Activated T-helper 1 cell treated with anti-CD3 and anti-CD28 coated beads, Interleukin-12 subunit alpha, Interleukin-12 subunit beta, Interleukin-2, Interleukin-4 antibody, amounts not matched to agents 30 ng/mL and 10 ng/mL and 1 ng/mL, durations not matched to agents 14 hours and 24 hours and 36 hours (primary cell): ENCODE results near the gene PERM1. TPM values are rescaled to one million over a fixed set of nuclear protein-coding genes. Genes with fewer than 3 reads are reported as not detected.
A peak's percentile ranks its signal among the peaks of the same experiment; 100 is the strongest.
"Not testable (repeated sequence)": the region's sequence is repeated elsewhere in the genome, so short reads cannot be mapped to it uniquely, and the experiment has no call there.

ENCODE experiments used
- DNase-seq: peaks from one replicate; pipeline ENCODE4 v3.0.0; 2021; ENCODE audit warnings: low spot score
- H3K27ac Mint-ChIP-seq: one replicate; pipeline ENCODE4 v1.8.0; 2021; ENCODE audit warnings: mild to moderate bottlenecking, mixed read lengths
- H3K27me3 Mint-ChIP-seq: one replicate; pipeline ENCODE4 v1.8.0; 2022; ENCODE audit warnings: mild to moderate bottlenecking, moderate library complexity, mixed read lengths; ENCODE audit not compliant: insufficient read depth
- H3K36me3 Mint-ChIP-seq: one replicate; pipeline ENCODE4 v1.8.0; 2021; ENCODE audit warnings: low read depth, mixed read lengths
- H3K4me1 Mint-ChIP-seq: one replicate; pipeline ENCODE4 v1.8.0; 2021; ENCODE audit warnings: low read depth, mixed read lengths
- H3K4me3 Mint-ChIP-seq: one replicate; pipeline ENCODE4 v1.8.0; 2021; ENCODE audit warnings: mild to moderate bottlenecking, moderate library complexity, mixed read lengths
- H3K9me3 Mint-ChIP-seq: one replicate; pipeline ENCODE4 v1.8.0; 2021; ENCODE audit warnings: mixed read lengths
- intact Hi-C: fragments of 100-400 bp; cut with micrococcal nuclease; formaldehyde crosslinking; loops from one replicate; pipeline ENCODE4 v1.15.1; 2024
- total RNA-seq: library from RNA; stranded (reverse); gene quantifications from 2 replicates; pipeline ENCODE4 v1.2.3, GENCODE V29; 2022

PERM1 gene
- total RNA-seq, 1 donor from 2014 or later = not detected

GRCh38 chr1:997993-998744 lies 16.3 kb upstream of the PERM1 start:
- Mint-ChIP-seq H3K4me3 (no peak overlapping the region), H3K27ac (no peak overlapping the region), H3K27me3 (peaks cover 31% of the 10 kb centered on the region)

GRCh38 chr1:997713-997992 lies 15.8 kb upstream of the PERM1 start:
- Mint-ChIP-seq H3K4me1 (peaks cover 2% of the 10 kb centered on the region), H3K36me3 (no peaks in the 10 kb centered on the region), H3K27ac (no peak overlapping the region), H3K27me3 (peaks cover 27% of the 10 kb centered on the region), H3K9me3 (peaks cover under 1% of the 10 kb centered on the region), H3K4me3 (no peak overlapping the region)
- intact Hi-C loops = no loop called here
- DNase-seq = no peak

More at GRCh38 chr1:997993-998744, 16.3 kb upstream of the PERM1 start:
- Mint-ChIP-seq H3K9me3 (no peaks in the 10 kb centered on the region), H3K36me3 (no peaks in the 10 kb centered on the region), H3K4me1 (no peaks in the 10 kb centered on the region)
- intact Hi-C loops = no loop called here
- no peak for DNase-seq

- Mint-ChIP-seq H3K27ac (peak overlapping the region; percentile 48), H3K4me1 (peaks cover 5% of the 10 kb centered on the region), H3K36me3 (no peaks in the 10 kb centered on the region), H3K27me3 (peaks cover 21% of the 10 kb centered on the region), H3K4me3 (no peak overlapping the region), H3K9me3 (peaks cover 4% of the 10 kb centered on the region)
- no peak for DNase-seq
- intact Hi-C loops = no loop called here
These were observed 15.2 kb upstream of the PERM1 start for GRCh38 chr1:996851-997712.

GRCh38 chr1:995665-996633 lies 14.1 kb upstream of the PERM1 start:
- H3K9me3 Mint-ChIP-seq = peaks cover 10% of the 10 kb centered on the region
- no peak for DNase-seq
- intact Hi-C loops = no loop called here
- H3K36me3 Mint-ChIP-seq = no peaks in the 10 kb centered on the region
- no peak overlapping the region for H3K27ac Mint-ChIP-seq
- H3K4me1 Mint-ChIP-seq = peaks cover 5% of the 10 kb centered on the region
- no peak overlapping the region for H3K4me3 Mint-ChIP-seq
- peaks cover 27% of the 10 kb centered on the region for H3K27me3 Mint-ChIP-seq

GRCh38 chr1:994546-994945 lies 12.7 kb upstream of the PERM1 start:
- H3K27me3 Mint-ChIP-seq = peaks cover 31% of the 10 kb centered on the region
- H3K4me3 Mint-ChIP-seq, H3K27ac Mint-ChIP-seq, intact Hi-C loops, H3K4me1 Mint-ChIP-seq, H3K36me3 Mint-ChIP-seq, DNase-seq, H3K9me3 Mint-ChIP-seq: not testable (repeated sequence)

GRCh38 chr1:993379-993995 lies 11.6 kb upstream of the PERM1 start:
- intact Hi-C loops = no loop called here
- H3K27me3 Mint-ChIP-seq = peaks cover 42% of the 10 kb centered on the region
- DNase-seq = no peak
- peaks cover 10% of the 10 kb centered on the region for H3K9me3 Mint-ChIP-seq
- H3K4me3 Mint-ChIP-seq = no peak overlapping the region
- H3K27ac Mint-ChIP-seq = no peak overlapping the region
- no peaks in the 10 kb centered on the region for H3K36me3 Mint-ChIP-seq
- H3K4me1 Mint-ChIP-seq = peaks cover 5% of the 10 kb centered on the region

- H3K4me1 Mint-ChIP-seq = peaks cover 5% of the 10 kb centered on the region
- peaks cover 42% of the 10 kb centered on the region for H3K27me3 Mint-ChIP-seq
- intact Hi-C loops = no loop called here
- peaks cover 10% of the 10 kb centered on the region for H3K9me3 Mint-ChIP-seq
- no peak overlapping the region for H3K4me3 Mint-ChIP-seq
- no peaks in the 10 kb centered on the region for H3K36me3 Mint-ChIP-seq
- DNase-seq = no peak
- H3K27ac Mint-ChIP-seq = peak overlapping the region; percentile 40
These were observed 10.5 kb upstream of the PERM1 start for GRCh38 chr1:992362-992761.

- no peaks in the 10 kb centered on the region for H3K36me3 Mint-ChIP-seq
- intact Hi-C loops = no loop called here
- no peak overlapping the region for H3K4me3 Mint-ChIP-seq
- peaks cover 10% of the 10 kb centered on the region for H3K9me3 Mint-ChIP-seq
- H3K27me3 Mint-ChIP-seq = peaks cover 37% of the 10 kb centered on the region
- H3K4me1 Mint-ChIP-seq = peaks cover 5% of the 10 kb centered on the region
- no peak for DNase-seq
- H3K27ac Mint-ChIP-seq = no peak overlapping the region
These were observed 10.0 kb upstream of the PERM1 start for GRCh38 chr1:991895-992294.

GRCh38 chr1:991275-991674 lies 9.4 kb upstream of the PERM1 start:
- intact Hi-C loops, H3K27ac Mint-ChIP-seq, DNase-seq: not testable (repeated sequence)

GRCh38 chr1:988061-988460 lies 6.2 kb upstream of the PERM1 start:
- H3K27ac Mint-ChIP-seq, intact Hi-C loops, DNase-seq, H3K9me3 Mint-ChIP-seq, H3K4me1 Mint-ChIP-seq, H3K4me3 Mint-ChIP-seq, H3K36me3 Mint-ChIP-seq: not testable (repeated sequence)
- peaks cover 35% of the 10 kb centered on the region for H3K27me3 Mint-ChIP-seq

More at GRCh38 chr1:991275-991674, 9.4 kb upstream of the PERM1 start:
- H3K4me1 Mint-ChIP-seq, H3K9me3 Mint-ChIP-seq, H3K36me3 Mint-ChIP-seq, H3K4me3 Mint-ChIP-seq: not testable (repeated sequence)
- peaks cover 37% of the 10 kb centered on the region for H3K27me3 Mint-ChIP-seq

- Mint-ChIP-seq H3K4me1 (no peaks in the 10 kb centered on the region), H3K27ac (no peak overlapping the region), H3K4me3 (no peak overlapping the region), H3K36me3 (no peaks in the 10 kb centered on the region), H3K27me3 (peaks cover 28% of the 10 kb centered on the region), H3K9me3 (no peaks in the 10 kb centered on the region)
- intact Hi-C loops = loop anchor here (2.0 kb wide), 1 partner anchor 16 kb away; the partner anchor contains the start of gene HES4
- no peak for DNase-seq
These were observed 3.2 kb upstream of the PERM1 start for GRCh38 chr1:985126-985525.

GRCh38 chr1:984476-984814 lies 2.6 kb upstream of the PERM1 start:
- no peak overlapping the region for H3K4me3 Mint-ChIP-seq
- intact Hi-C loops = loop anchor here (1.0 to 5.0 kb wide), 3 partner anchors 16 to 308 kb away; partner anchors contain the start of gene HES4
- no peaks in the 10 kb centered on the region for H3K36me3 Mint-ChIP-seq

More at GRCh38 chr1:984476-984814, 2.6 kb upstream of the PERM1 start:
- no peak for DNase-seq
- peaks cover 24% of the 10 kb centered on the region for H3K27me3 Mint-ChIP-seq
- no peak overlapping the region for H3K27ac Mint-ChIP-seq
- no peaks in the 10 kb centered on the region for H3K4me1 Mint-ChIP-seq
- H3K9me3 Mint-ChIP-seq = no peaks in the 10 kb centered on the region
